Stimulated activated naive CD4-positive, alpha-beta T cell (primary cell): ENCODE data around the gene SEPTIN1.

Experiments
- DNase-seq, 6 experiments: peaks; one replicate each; lab custom pipeline; 2025; lab: John Stamatoyannopoulos, UW

Gene SEPTIN1

GRCh38 chr16:30377050-30377811, 5.1 kb downstream of the SEPTIN1 start:
- no peak for DNase-seq

DNA sequence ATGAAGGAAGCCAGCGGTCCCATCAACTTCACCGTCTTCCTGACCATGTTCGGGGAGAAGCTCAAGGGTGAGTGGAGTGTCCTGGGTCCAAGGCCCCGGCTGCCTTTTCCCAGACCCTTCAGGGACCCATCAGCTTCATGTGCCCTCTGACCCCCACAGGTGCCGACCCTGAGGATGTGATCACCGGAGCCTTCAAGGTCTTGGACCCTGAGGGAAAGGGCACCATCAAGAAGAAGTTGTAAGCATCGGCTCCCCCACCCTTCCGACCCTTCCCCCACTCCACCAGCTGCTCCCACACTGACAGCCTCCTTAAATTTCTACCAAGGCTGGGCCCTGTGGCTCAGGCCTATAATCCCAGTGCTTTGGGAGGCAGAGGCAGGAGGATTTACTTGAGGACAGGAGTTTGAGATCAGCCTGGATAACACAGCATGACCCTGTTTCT, 5.9 kb downstream of the SEPTIN1 start:
- no peak for DNase-seq

DNA sequence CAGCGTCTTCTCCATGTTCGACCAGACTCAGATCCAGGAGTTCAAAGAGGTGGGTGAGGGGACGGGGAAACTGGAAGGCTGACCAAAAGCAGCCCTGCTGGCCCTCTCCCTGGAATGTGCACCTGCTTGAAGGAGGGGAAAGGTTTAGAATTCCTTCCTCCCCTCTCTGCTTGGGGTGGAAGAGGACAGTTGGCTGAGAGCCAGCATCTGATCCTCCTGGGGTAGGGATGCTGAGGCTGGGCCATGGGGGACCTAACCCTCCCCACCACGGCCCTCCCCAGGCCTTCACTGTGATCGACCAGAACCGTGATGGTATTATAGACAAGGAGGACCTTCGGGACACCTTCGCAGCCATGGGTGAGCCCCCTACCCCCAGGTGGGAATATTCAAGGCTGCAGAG, 6.5 kb downstream of the SEPTIN1 start:
- DNase-seq, result no peak

DNA sequence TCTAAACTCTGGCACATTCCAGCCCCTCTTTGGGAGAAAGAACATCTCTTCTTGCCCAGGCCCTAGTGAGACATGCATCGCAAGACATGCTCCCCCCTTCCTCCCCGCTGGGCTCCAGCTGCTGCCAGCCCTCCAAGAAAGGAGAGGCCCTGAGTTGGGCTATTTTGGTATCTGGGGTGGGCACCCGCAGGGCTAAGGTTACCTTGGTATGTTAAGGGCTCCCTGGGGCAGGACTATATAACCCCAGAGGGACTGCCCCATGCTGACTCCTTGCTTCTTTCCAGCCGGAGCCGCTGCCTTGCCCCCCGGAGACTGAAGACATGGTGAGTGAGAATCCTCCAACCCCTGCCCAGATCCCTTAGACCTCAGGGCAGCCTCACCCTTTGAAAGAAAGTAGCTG, 7.8 kb downstream of the SEPTIN1 start, which contains the start of gene MYL11:
Gene MYL11 (plus strand): TSS at position 265 of the 400 bp plus-strand sequence. CDS start 56 bp downstream, at position 321.
- DNase-seq, result no peak

GRCh38 chr16:30372725-30373124, 9.6 kb downstream of the SEPTIN1 start:
- DNase-seq, result no peak

DNA sequence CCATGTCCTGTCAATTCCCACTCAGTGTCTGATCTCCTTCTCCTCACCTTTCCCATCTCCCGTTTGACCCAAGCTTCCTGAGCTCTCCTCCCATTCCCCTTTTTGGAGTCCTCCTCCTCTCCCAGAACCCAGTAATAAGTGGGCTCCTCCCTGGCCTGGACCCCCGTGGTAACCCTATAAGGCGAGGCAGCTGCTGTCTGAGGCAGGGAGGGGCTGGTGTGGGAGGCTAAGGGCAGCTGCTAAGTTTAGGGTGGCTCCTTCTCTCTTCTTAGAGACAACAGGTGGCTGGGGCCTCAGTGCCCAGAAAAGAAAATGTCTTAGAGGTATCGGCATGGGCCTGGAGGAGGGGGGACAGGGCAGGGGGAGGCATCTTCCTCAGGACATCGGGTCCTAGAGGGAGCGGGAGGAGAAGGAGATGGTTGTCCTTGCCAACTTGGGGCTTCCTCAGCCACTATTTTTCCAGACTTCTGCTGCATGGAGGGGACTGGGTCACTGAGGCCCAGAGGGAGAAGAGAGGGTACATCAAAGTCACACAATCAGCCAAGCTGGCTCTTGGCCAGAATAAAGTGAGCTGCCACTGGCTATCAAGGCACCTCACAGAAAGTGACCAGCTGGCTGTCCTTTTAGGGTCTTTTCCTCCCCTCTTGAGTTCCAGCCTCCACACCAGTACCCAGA, 10.2 kb downstream of the SEPTIN1 start:
- DNase-seq, result no peak

GRCh38 chr16:30371248-30371816, 11.0 kb downstream of the SEPTIN1 start:
- DNase-seq, result no peak

DNA sequence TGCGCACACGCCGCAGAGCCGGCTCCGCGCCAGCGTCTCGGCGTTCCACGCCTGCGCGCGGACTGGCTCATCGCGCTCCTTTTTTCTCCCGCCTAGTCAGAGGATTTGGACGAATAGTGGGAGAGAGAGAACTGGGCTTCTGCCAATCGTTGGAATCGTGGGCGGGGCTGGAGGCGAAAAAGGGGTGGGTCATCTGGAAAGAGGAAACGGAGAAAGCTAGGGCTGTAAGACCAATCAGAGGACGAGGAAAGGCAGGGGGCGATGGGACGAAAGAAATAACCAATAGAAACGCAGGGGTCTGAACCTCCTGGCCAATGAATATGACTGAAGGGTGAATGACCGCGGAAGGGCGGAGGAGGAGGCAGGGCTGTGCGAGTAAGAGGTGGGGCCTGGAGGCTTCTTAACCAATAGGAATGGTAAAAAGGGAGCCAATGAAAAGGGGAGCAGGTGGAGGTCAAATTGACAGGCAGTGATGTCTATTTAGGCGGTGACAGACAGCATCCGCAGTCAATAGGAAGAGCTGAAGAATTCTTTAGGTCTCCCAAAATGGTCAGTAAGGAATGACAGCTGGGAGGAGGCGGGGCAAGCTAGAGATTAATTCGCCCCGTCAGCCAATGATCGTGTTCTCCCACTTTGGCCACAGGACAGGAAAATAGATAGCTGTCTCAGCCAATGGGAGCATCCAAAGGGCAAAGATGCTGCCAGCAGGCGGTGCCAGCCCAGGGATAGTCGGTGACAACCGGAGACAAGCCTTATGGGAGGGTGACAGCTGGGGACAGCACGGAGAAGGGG, 11.7 kb downstream of the SEPTIN1 start, which contains the start of gene TBC1D10B:
Gene TBC1D10B (minus strand): TSS at position 39 of the 792 bp plus-strand sequence. CDS start 311 bp downstream, outside the sequence.
- DNase-seq, result peak; percentile 94 to 100 (median 99)

GRCh38 chr16:30369938-30370455, 12.4 kb downstream of the SEPTIN1 start:
- no peak for DNase-seq

DNA sequence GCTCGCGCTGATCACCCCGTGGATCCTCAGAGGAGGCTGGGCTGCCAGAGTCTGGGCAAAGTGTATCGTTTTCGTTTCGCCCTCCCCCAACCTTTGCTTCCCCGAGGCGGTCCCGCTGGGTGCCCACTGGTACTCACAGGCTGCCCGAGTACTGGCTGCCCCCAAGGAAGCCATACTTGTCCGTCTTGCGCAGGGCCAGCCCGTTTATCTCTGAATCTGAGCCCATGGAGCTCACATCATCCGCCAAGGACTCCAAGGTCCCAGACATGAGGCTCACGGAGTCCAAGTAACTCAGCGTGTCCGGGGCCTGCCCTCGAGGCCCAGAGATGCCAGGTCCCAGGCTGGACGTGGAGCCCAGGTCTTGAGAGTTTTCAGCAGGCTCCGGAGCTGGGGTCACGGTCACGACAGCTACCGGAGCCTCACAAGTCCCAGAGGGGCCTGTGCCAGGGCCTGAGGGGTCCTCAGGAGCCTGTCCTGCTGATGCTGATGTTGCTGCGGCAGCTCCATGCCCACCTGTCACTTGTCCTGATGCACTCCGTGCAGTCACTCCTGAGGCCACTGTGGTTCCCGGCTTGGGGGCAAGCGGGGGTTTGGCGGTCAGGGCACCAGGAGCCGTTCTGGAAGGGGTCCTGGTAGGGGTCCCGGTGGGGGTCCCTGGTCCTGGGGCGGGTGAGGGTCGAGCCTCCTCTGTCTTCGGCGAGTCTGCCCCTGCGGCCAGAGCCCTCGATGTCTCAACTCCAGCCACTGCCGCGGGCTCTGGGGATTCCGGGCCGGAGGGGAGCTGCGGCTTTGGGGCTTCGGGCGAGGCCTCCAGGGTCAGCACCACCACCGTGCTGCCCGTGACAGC, 13.0 kb downstream of the SEPTIN1 start:
- peak in 1 of 6 experiments; percentile 29 for DNase-seq

- DNase-seq, result no peak
Observed at GRCh38 chr16:30368792-30369090, 13.6 kb downstream of the SEPTIN1 start.

- no peak for DNase-seq
Observed at GRCh38 chr16:30368122-30368791, 14.1 kb downstream of the SEPTIN1 start.

- no peak for DNase-seq
Observed at GRCh38 chr16:30367349-30368009, 14.9 kb downstream of the SEPTIN1 start.

DNA sequence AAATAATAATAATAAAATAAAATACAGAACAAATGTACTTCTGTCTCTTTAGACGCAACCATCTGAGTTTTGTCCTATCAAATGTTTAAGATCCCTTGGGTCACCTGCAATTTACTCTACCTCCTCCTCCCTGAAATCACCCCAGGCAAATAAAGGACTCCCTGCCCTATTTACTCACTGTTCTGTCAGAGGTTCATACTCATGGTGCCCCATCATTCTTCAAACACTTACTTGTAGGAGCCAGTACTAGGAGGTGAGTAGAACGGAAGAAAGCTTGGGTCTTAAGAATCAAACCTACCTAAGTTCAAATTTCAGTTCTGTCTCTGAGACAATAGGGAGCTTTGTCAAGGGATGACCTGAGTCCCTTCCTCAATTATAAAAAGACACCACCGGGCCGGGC, 15.8 kb downstream of the SEPTIN1 start:
- DNase-seq, result no peak

DNA sequence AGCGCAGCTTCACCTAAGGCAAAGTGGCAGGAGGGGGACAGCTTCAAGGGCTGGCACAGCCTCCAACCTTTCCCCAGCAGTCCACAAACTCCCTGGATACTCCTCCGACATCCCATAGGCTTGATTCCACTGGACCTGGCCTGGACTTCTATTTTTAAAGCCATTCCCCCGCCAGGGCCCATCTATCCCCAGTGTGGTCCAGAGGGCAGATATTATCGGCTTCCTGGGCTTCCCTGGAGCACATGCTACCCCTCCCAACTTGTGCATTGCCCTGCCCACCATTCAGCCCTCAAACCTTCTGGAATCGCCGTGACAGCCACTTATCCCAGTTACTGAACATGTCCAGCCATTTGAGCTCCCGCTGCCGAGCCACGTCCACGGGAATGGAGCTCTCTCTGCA, 17.2 kb downstream of the SEPTIN1 start:
- DNase-seq, result no peak

- DNase-seq, result no peak
Observed at GRCh38 chr16:30361180-30361579, 21.2 kb downstream of the SEPTIN1 start.

DNA sequence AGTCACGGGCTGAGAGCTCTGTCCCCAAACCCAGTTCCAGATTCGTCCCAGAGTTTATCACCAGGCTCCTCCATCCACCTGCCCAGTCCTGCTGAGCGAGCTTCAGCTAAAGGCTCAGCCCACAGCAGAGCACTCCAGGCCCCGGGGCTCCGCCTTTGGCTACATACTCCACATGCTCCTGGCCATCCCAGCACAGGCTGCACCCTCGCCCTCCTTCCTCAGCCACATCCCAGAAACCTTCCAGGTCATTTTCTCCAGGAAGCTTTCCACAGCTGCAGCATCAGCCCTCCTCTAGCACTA, 22.5 kb downstream of the SEPTIN1 start:
- DNase-seq, result peak in 3 of 6 experiments; percentile 32 to 61 (median 58)

GRCh38 chr16:30358990-30359870, 23.1 kb downstream of the SEPTIN1 start:
- DNase-seq, result no peak

- DNase-seq, result no peak
Observed at GRCh38 chr16:30358577-30358936, 23.8 kb downstream of the SEPTIN1 start.
